H1 (cell line): ENCODE results near the gene C1orf21. TPM values are rescaled to one million over a fixed set of nuclear protein-coding genes. Genes with fewer than 3 reads are reported as not detected.

Source experiments
- CTCF ChIA-PET: fragments of 300-600 bp; sonication (Branson Sonifier 250); formaldehyde crosslinking; loops from one replicate; lab custom pipeline; 2021; ENCODE audit not compliant: partially characterized antibody; lab: Charles Lee
- POLR2A ChIA-PET: fragments of 300-600 bp; sonication (Branson Sonifier 250); formaldehyde crosslinking; loops from one replicate; lab custom pipeline; 2021; ENCODE audit warnings: inconsistent platforms; ENCODE audit not compliant: partially characterized antibody; lab: Charles Lee
- DNase-seq, 2 experiments: peaks; one replicate each; pipeline versions ENCODE4 v3.0.0 to v3.0.0-alpha.2; 2010 to 2022; ENCODE audit warnings: low spot score in 2 of 2, low read depth in 1 of 2, mixed read lengths in 1 of 2
- FAIRE-seq: peaks from 2 replicates; lab custom pipeline; 2011; peaks lifted over from hg19 to GRCh38; lab: Jason Lieb, UNC
- H2AFZ ChIP-seq: 2 replicates; pipeline ENCODE4 v1.8.1; 2012; ENCODE audit warnings: low read length, inconsistent platforms
- H2AK5ac ChIP-seq: 2 replicates; pipeline ENCODE4 v1.6.1; 2013; ENCODE audit warnings: low read depth, low read length
- H2BK120ac ChIP-seq: replicated peaks from 2 replicates; pipeline ENCODE3; 2013; ENCODE audit warnings: low read depth, low read length, inconsistent platforms
- H2BK12ac ChIP-seq: 2 replicates; pipeline ENCODE4 v1.6.1; 2013; ENCODE audit warnings: low read depth, low read length
- H2BK15ac ChIP-seq: 2 replicates; pipeline ENCODE4 v1.6.1; 2013; ENCODE audit warnings: low read length
- H2BK20ac ChIP-seq: 2 replicates; pipeline ENCODE4 v1.6.1; 2013; ENCODE audit warnings: low read length
- H2BK5ac ChIP-seq: 2 replicates; pipeline ENCODE4 v1.6.1; 2013; ENCODE audit warnings: low read depth, low read length
- H3K14ac ChIP-seq: 2 replicates; pipeline ENCODE4 v1.6.1; 2013; ENCODE audit warnings: inconsistent platforms; ENCODE audit not compliant: insufficient read length
- H3K18ac ChIP-seq: 2 replicates; pipeline ENCODE4 v1.6.1; 2013; ENCODE audit warnings: low read length; ENCODE audit errors: extremely low read depth
- H3K23ac ChIP-seq: 2 replicates; pipeline ENCODE4 v1.6.1; 2013; ENCODE audit warnings: inconsistent platforms; ENCODE audit not compliant: insufficient read length
- H3K23me2 ChIP-seq: 2 replicates; pipeline ENCODE4 v1.6.1; 2013; ENCODE audit warnings: low read depth, low read length
- H3K27ac ChIP-seq: 2 replicates; pipeline ENCODE4 v1.6.1; 2011; ENCODE audit warnings: low read depth, low read length, inconsistent platforms
- H3K27me3 ChIP-seq, 4 experiments: replicated peaks in 1 of 4; 1 replicate in 1 of 4; 2 replicates in 3 of 4; pipeline versions ENCODE4 v1.6.1 to v1.8.1; 2011 to 2013; ENCODE audit warnings: low read length in 3 of 4, mild to moderate bottlenecking in 3 of 4, inconsistent platforms in 2 of 4, mixed read lengths in 2 of 4, moderate library complexity in 1 of 4; ENCODE audit not compliant: control insufficient read depth in 3 of 4, insufficient read depth in 3 of 4; ENCODE audit errors: extremely low read depth in 1 of 4
- H3K36me3 ChIP-seq, 4 experiments: 2 replicates each; pipeline versions ENCODE4 v1.6.1 to v1.8.1; 2011 to 2013; ENCODE audit warnings: mild to moderate bottlenecking in 4 of 4, low read length in 3 of 4, moderate library complexity in 2 of 4, control low read depth in 1 of 4, inconsistent platforms in 1 of 4; ENCODE audit not compliant: insufficient read depth in 4 of 4, control insufficient read depth in 2 of 4
- H3K4ac ChIP-seq: replicated peaks from 2 replicates; pipeline ENCODE3; 2013; ENCODE audit warnings: low read length, low read depth, mixed read lengths, inconsistent platforms; ENCODE audit not compliant: insufficient read length
- H3K4me1 ChIP-seq, 4 experiments: replicated peaks in 1 of 4; 1 replicate in 1 of 4; 2 replicates in 3 of 4; pipeline versions ENCODE4 v1.6.1 to v1.8.1; 2011 to 2013; ENCODE audit warnings: low read length in 3 of 4, inconsistent platforms in 2 of 4, mixed read lengths in 1 of 4; ENCODE audit not compliant: insufficient read depth in 4 of 4, control insufficient read depth in 3 of 4
- H3K4me2 ChIP-seq, 2 experiments: 2 replicates each; pipeline versions ENCODE4 v1.6.1 to v1.8.1; 2011 to 2013; ENCODE audit warnings: low read depth in 2 of 2, low read length in 2 of 2, control low read depth in 1 of 2, inconsistent platforms in 1 of 2, mild to moderate bottlenecking in 1 of 2; ENCODE audit not compliant: insufficient read depth in 1 of 2
- H3K4me3 ChIP-seq, 4 experiments: fragments of 200-600, 300-600 bp in 1 of 4; sonication (generic), shearing (Covaris generic), sonication (Bioruptor Twin) in 1 of 4; 2 replicates each; pipeline versions ENCODE4 v1.5.1 to v1.8.1; 2011 to 2016; ENCODE audit warnings: low read length in 4 of 4, low read depth in 3 of 4, control low read depth in 2 of 4, inconsistent platforms in 2 of 4, mild to moderate bottlenecking in 2 of 4, mixed read lengths in 1 of 4, moderate library complexity in 1 of 4; ENCODE audit not compliant: insufficient read depth in 2 of 4; ENCODE audit errors: extremely low read depth in 1 of 4
- H3K56ac ChIP-seq: replicated peaks from 2 replicates; pipeline ENCODE3; 2013; ENCODE audit warnings: low read depth, mild to moderate bottlenecking, mixed read lengths, low read length, inconsistent platforms; ENCODE audit not compliant: insufficient read length
- H3K79me1 ChIP-seq: 2 replicates; pipeline ENCODE4 v1.6.1; 2013; ENCODE audit warnings: low read depth, low read length, control low read depth
- H3K79me2 ChIP-seq, 2 experiments: 2 replicates each; pipeline versions ENCODE4 v1.6.1 to v1.8.1; 2012 to 2013; ENCODE audit warnings: low read length in 2 of 2, mild to moderate bottlenecking in 2 of 2, inconsistent platforms in 1 of 2; ENCODE audit not compliant: insufficient read depth in 2 of 2, control insufficient read depth in 1 of 2
- H3K9ac ChIP-seq, 4 experiments: replicated peaks in 1 of 4; 1 replicate in 1 of 4; 2 replicates in 3 of 4; pipeline versions ENCODE4 v1.6.1 to v1.8.1; 2011 to 2013; ENCODE audit warnings: low read depth in 3 of 4, low read length in 3 of 4, control low read depth in 2 of 4, mild to moderate bottlenecking in 2 of 4, moderate library complexity in 2 of 4, inconsistent platforms in 1 of 4; ENCODE audit errors: extremely low read depth in 1 of 4
- H3K9me3 ChIP-seq, 2 experiments: 2 replicates each; pipeline versions ENCODE4 v1.6.1 to v1.8.1; 2012 to 2013; ENCODE audit warnings: mild to moderate bottlenecking in 2 of 2, moderate library complexity in 2 of 2, control low read depth in 1 of 2, inconsistent platforms in 1 of 2, low read depth in 1 of 2, low read length in 1 of 2, mixed read lengths in 1 of 2; ENCODE audit not compliant: insufficient read depth in 2 of 2
- H4K20me1 ChIP-seq, 2 experiments: replicated peaks in 1 of 2; 2 replicates each; pipeline versions ENCODE3 to v1.8.1; 2011 to 2013; ENCODE audit warnings: inconsistent platforms in 2 of 2, low read length in 2 of 2, mild to moderate bottlenecking in 1 of 2; ENCODE audit not compliant: insufficient read depth in 2 of 2, control insufficient read depth in 1 of 2
- H4K5ac ChIP-seq: 2 replicates; pipeline ENCODE4 v1.6.1; 2013; ENCODE audit warnings: low read length, low read depth, mixed read lengths, inconsistent platforms; ENCODE audit not compliant: insufficient read length
- H4K8ac ChIP-seq: 2 replicates; pipeline ENCODE4 v1.8.0; 2013; ENCODE audit warnings: mild to moderate bottlenecking, moderate library complexity, low read length, inconsistent platforms; ENCODE audit not compliant: insufficient read depth; ENCODE audit errors: extremely low read depth
- H4K91ac ChIP-seq: replicated peaks from 2 replicates; pipeline ENCODE3; 2013; ENCODE audit warnings: low read length, mixed read lengths, inconsistent platforms; ENCODE audit not compliant: insufficient read length
- ASH2L ChIP-seq: fragments of 200-600, 300-600 bp; sonication (generic); IDR thresholded peaks from one replicate; pipeline ENCODE4 v1.7.1; 2017; ENCODE audit warnings: low read length
- CBX5 ChIP-seq: fragments of 300-800, 300-1000 bp; sonication (generic); IDR thresholded peaks from 2 replicates; pipeline ENCODE4 v1.7.1; 2016; ENCODE audit warnings: antibody characterized with exemption, low read length, low read depth
- CBX8 ChIP-seq: fragments of 300-800, 300-1000 bp; sonication (generic); IDR thresholded peaks from 2 replicates; pipeline ENCODE4 v1.7.1; 2016; ENCODE audit warnings: low read depth, low read length, borderline replicate concordance
- GTF2F1 ChIP-seq: IDR thresholded peaks from 2 replicates; pipeline ENCODE4 v1.6.1; 2012; ENCODE audit warnings: low read depth, low read length, improper control_type of control experiment, borderline replicate concordance
- KDM4A ChIP-seq: IDR thresholded peaks from one replicate; pipeline ENCODE4 v1.7.1; 2012; ENCODE audit warnings: low read depth, mild to moderate bottlenecking, moderate library complexity, low read length, inconsistent platforms; ENCODE audit not compliant: severe bottlenecking
- NANOG ChIP-seq: IDR thresholded peaks from 2 replicates; pipeline ENCODE4 v1.6.1; 2011; ENCODE audit warnings: low read length, low read depth, mild to moderate bottlenecking, inconsistent platforms; ENCODE audit not compliant: insufficient read depth, poor library complexity, severe bottlenecking
- POLR2A ChIP-seq, 2 experiments: IDR thresholded peaks; 1 replicate in 1 of 2; 2 replicates in 1 of 2; pipeline ENCODE4 v1.6.1; 2011; ENCODE audit warnings: low read depth in 2 of 2, low read length in 2 of 2, mild to moderate bottlenecking in 2 of 2; ENCODE audit errors: control extremely low read depth in 1 of 2
- SP2 ChIP-seq: IDR thresholded peaks from 2 replicates; pipeline ENCODE4 v1.6.1; 2012; ENCODE audit warnings: mild to moderate bottlenecking, low read length, inconsistent platforms
- USF2 ChIP-seq: IDR thresholded peaks from 2 replicates; pipeline ENCODE4 v1.6.1; 2011; ENCODE audit warnings: low read length, improper control_type of control experiment
- polyA plus RNA-seq, 7 experiments: library from polyadenylated mRNA; depleted of rRNA in 3 of 7; stranded (reverse) in 5 of 7; unstranded in 2 of 7; fragments of >200 nt in 5 of 7; fragments of 200-250 nt in 2 of 7; gene quantifications; 1 replicate in 5 of 7; 2 replicates in 1 of 7; 4 replicates in 1 of 7; pipeline versions ENCODE4 v1.2.1 to v1.2.3, GENCODE V29; 2011 to 2013; ENCODE audit warnings: missing spikeins in 2 of 7, mixed read lengths in 2 of 7
- total RNA-seq: library from RNA; stranded (reverse); fragmentation: NEBNext Ultra II Directional; extraction: Animal tissue kit (Norgen Biotek cat#: 25700); gene quantifications from 2 replicates; pipeline ENCODE4 v1.2.1, GENCODE V29; 2021
- TF ChIP-seq, protein P1 (sequence below), 3 experiments: IDR thresholded peaks; 1 replicate in 2 of 3; 2 replicates in 1 of 3; pipeline versions ENCODE4 v1.5.1 to v1.6.1; 2011; ENCODE audit warnings: low read length in 3 of 3, mild to moderate bottlenecking in 3 of 3, inconsistent platforms in 2 of 3, low read depth in 1 of 3, moderate library complexity in 1 of 3; ENCODE audit not compliant: insufficient read depth in 1 of 3; ENCODE audit errors: control extremely low read depth in 1 of 3
- TF ChIP-seq, protein P2 (sequence below): IDR thresholded peaks from 2 replicates; pipeline ENCODE4 v1.6.1; 2012; ENCODE audit warnings: inconsistent platforms

Gene C1orf21
- total and polyA plus RNA-seq, 2 of the 8 experiments (the other 6 are each of a cell fraction or from before 2014, with no cell fraction given): 16.6 to 51.0 TPM

GRCh38 chr1:184393962-184394361, 7.1 kb downstream of the C1orf21 start:
- Histone ChIP-seq H3K9me3 (no peaks in the 10 kb centered on the region), H2BK12ac (no peak overlapping the region), H3K4ac (no peak overlapping the region), H4K91ac (no peak overlapping the region), H4K8ac (no peak overlapping the region), H3K18ac (no peak overlapping the region), H3K27ac (no peak overlapping the region), H2BK5ac (no peak overlapping the region), H3K56ac (no peak overlapping the region), H4K20me1 (peaks cover 6 to 7% of the 10 kb centered on the region in 2 experiments), H3K14ac (no peak overlapping the region), H3K23me2 (no peaks in the 10 kb centered on the region), H4K5ac (no peak overlapping the region), H2BK120ac (no peak overlapping the region), H2BK20ac (no peak overlapping the region), H3K79me1 (peaks cover 3% of the 10 kb centered on the region), H3K4me3 (no peak overlapping the region), H3K4me1 (peaks cover under 1 to 10% (median 5%) of the 10 kb centered on the region in 4 experiments; a peak in 4 of 7 replicates), H3K4me2 (no peak overlapping the region), H3K9ac (no peak overlapping the region), H2BK15ac (no peak overlapping the region), H3K79me2 (peaks cover 36 to 99% of the 10 kb centered on the region in 2 experiments; a peak in 3 of 4 replicates), H2AK5ac (no peak overlapping the region), H2AFZ (no peak overlapping the region), H3K23ac (no peak overlapping the region), H3K36me3 (no peaks in the 10 kb centered on the region), H3K27me3 (no peaks in the 10 kb centered on the region)
- DNase-seq: no peak
- no peak for FAIRE-seq
- ChIA-PET POLR2A (no interaction called here), CTCF (interaction anchor here (0.6 to 1.9 kb wide), 3 partner anchors 13 to 34 kb away, joined by 3 to 4 read pairs (median 3); no protein-coding TSS in a partner anchor)
- no peak for TF ChIP-seq SP2
- TF ChIP-seq, protein P1, sequence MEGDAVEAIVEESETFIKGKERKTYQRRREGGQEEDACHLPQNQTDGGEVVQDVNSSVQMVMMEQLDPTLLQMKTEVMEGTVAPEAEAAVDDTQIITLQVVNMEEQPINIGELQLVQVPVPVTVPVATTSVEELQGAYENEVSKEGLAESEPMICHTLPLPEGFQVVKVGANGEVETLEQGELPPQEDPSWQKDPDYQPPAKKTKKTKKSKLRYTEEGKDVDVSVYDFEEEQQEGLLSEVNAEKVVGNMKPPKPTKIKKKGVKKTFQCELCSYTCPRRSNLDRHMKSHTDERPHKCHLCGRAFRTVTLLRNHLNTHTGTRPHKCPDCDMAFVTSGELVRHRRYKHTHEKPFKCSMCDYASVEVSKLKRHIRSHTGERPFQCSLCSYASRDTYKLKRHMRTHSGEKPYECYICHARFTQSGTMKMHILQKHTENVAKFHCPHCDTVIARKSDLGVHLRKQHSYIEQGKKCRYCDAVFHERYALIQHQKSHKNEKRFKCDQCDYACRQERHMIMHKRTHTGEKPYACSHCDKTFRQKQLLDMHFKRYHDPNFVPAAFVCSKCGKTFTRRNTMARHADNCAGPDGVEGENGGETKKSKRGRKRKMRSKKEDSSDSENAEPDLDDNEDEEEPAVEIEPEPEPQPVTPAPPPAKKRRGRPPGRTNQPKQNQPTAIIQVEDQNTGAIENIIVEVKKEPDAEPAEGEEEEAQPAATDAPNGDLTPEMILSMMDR (IDR thresholded peaks at IDR 0.05; ENCODE audit: control extremely low read depth in 1 of 3, insufficient read depth in 1 of 3, low read depth in 1 of 3, low read length in 3 of 3): no peak
- TF ChIP-seq NANOG: no peak
- no peak for TF ChIP-seq CBX5
- TF ChIP-seq CBX8: no peak
- no peak for TF ChIP-seq POLR2A (IDR thresholded peaks at IDR 0.05; ENCODE audit: control extremely low read depth in 1 of 2, low read depth in 2 of 2, low read length in 2 of 2)
- no peak for TF ChIP-seq ASH2L
- no peak for TF ChIP-seq GTF2F1
- no peak for TF ChIP-seq KDM4A
- TF ChIP-seq USF2: no peak
- TF ChIP-seq, protein P2, sequence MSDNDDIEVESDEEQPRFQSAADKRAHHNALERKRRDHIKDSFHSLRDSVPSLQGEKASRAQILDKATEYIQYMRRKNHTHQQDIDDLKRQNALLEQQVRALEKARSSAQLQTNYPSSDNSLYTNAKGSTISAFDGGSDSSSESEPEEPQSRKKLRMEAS: no peak
